ENCODE data around the gene DRC3.

The DRC3 gene

DNA sequence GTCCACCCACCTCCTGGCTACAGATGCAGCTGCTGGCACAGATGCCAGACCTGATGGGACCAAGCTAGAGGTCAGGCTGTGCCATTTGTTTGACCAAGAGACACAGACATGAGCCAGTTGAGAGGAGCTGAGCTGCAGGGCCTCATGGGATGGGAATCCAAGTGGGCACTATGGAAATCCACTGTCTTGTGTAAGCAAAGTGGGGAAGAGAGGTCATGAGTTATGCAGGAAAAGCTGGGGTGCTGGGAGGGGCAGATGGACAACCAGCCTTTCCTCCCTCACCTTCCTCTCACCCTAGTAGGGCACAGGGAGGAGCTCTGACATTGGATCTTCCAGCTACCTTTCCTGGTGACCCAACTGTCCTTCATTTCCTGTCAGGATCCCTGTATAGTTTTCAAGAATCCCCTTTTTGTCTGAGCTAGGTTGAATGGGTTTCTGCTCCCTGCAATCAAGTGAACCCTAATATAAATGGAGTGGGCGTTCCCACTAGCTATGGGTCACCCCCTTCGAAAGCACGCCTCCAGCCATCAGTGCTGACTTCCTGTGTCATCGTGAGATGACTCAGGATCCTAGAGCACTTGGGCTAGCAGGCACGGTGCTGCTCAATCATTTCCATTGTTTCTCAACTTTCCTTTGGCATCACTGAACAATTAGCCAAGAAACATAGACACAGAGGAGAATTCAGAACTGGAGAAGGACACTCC, 52.7 kb downstream of the DRC3 start:
- Histone ChIP-seq H3K9ac (no peak overlapping the region), H2AFZ (no peak overlapping the region), H3K27me3 (ENCODE audit: control insufficient read depth, insufficient read depth, low read length) (no peaks in the 10 kb centered on the region), H3K27ac (no peak overlapping the region), H3K4me3 (ENCODE audit: low read depth, low read length) (no peak overlapping the region), H3K36me3 (ENCODE audit: control insufficient read depth, insufficient read depth, low read length) (no peaks in the 10 kb centered on the region), H3K4me1 (peaks cover 31% of the 10 kb centered on the region), H3K9me3 (ENCODE audit: control insufficient read depth, low read length) (no peaks in the 10 kb centered on the region), H3K4me2 (ENCODE audit: low read length) (no peak overlapping the region), H3K79me2 (peaks cover 22% of the 10 kb centered on the region)
- TF ChIP-seq, protein P1, sequence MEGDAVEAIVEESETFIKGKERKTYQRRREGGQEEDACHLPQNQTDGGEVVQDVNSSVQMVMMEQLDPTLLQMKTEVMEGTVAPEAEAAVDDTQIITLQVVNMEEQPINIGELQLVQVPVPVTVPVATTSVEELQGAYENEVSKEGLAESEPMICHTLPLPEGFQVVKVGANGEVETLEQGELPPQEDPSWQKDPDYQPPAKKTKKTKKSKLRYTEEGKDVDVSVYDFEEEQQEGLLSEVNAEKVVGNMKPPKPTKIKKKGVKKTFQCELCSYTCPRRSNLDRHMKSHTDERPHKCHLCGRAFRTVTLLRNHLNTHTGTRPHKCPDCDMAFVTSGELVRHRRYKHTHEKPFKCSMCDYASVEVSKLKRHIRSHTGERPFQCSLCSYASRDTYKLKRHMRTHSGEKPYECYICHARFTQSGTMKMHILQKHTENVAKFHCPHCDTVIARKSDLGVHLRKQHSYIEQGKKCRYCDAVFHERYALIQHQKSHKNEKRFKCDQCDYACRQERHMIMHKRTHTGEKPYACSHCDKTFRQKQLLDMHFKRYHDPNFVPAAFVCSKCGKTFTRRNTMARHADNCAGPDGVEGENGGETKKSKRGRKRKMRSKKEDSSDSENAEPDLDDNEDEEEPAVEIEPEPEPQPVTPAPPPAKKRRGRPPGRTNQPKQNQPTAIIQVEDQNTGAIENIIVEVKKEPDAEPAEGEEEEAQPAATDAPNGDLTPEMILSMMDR (IDR thresholded peaks at IDR 0.05): no peak

DNA sequence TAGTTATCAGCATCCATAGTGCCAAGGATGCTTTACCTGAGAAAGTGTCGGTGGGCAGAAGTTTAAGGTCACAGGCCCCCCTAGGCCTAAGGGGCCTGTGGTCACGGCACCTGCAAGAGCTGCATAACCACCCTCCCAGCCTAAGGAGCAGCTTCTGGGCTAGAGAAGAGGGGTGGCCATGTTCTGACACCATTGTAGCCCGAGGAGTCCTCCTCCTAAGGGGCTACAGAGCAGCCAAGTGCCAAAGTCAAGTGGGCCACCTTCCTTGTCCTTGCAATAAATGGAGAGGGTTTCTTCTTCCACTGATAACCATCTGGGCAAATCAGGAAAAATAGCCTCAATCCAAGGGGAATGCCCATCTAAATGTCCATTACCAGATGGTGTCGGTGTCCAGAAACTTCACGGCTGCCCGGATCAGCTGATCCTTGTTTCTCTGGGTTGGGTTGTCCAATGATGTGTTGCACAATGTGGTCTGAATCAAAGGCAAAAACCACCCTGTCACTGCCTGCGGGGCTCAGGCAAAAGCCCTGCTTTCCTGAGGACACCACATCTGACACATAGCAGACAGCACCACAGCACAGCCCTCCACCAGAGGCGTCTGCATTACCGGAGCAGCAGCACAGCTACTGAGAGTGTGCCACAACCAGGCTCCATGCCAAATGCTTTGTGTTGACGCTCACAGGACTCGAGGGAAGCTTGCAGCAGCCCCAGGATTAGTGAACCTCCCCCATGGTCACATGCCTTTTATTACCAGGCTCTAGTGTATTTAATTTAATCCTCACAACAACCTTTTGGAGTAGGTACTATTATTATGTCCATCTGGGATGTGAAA, 53.5 kb downstream of the DRC3 start:
- no peaks in the 10 kb centered on the region for H3K36me3 ChIP-seq (ENCODE audit: control insufficient read depth, insufficient read depth, low read length)
- no peak overlapping the region for H3K4me2 ChIP-seq (ENCODE audit: low read length)
- TF ChIP-seq, protein P1 (IDR thresholded peaks at IDR 0.05): no peak
- peaks cover 22% of the 10 kb centered on the region for H3K79me2 ChIP-seq
- H3K27ac ChIP-seq: no peak overlapping the region
- no peak overlapping the region for H3K4me3 ChIP-seq (ENCODE audit: low read depth, low read length)
- no peak overlapping the region for H2AFZ ChIP-seq
- peaks cover 23% of the 10 kb centered on the region for H3K4me1 ChIP-seq
- H3K27me3 ChIP-seq (ENCODE audit: control insufficient read depth, insufficient read depth, low read length): no peaks in the 10 kb centered on the region
- H3K9ac ChIP-seq: no peak overlapping the region
- H3K9me3 ChIP-seq (ENCODE audit: control insufficient read depth, low read length): no peaks in the 10 kb centered on the region

DNA sequence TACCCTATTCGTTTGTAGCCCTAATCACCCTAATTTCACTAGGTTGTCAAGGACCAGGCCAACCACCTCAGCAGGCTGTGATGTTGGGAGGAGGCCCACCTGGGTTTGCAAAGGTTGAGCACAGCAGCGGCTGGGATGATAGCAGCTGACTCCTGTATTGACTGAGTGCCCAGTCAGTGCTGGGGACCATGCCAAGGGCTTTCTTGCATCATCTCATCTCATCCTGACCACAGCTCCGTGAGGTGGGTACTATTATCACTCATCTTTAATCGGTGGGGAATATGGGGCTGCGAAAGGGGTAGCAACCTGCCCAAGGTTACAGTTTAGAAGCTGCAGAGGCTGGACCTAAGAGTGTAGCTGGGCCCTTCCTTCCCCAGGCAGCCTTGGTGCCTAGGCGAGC, 54.6 kb downstream of the DRC3 start:
- no peaks in the 10 kb centered on the region for H3K27me3 ChIP-seq (ENCODE audit: control insufficient read depth, insufficient read depth, low read length)
- no peaks in the 10 kb centered on the region for H3K36me3 ChIP-seq (ENCODE audit: control insufficient read depth, insufficient read depth, low read length)
- no peak overlapping the region for H2AFZ ChIP-seq
- TF ChIP-seq, protein P1 (IDR thresholded peaks at IDR 0.05): no peak
- H3K27ac ChIP-seq: no peak overlapping the region
- no peak overlapping the region for H3K9ac ChIP-seq
- no peaks in the 10 kb centered on the region for H3K9me3 ChIP-seq (ENCODE audit: control insufficient read depth, low read length)
- no peak overlapping the region for H3K4me2 ChIP-seq (ENCODE audit: low read length)
- peaks cover 18% of the 10 kb centered on the region for H3K4me1 ChIP-seq
- H3K79me2 ChIP-seq: peaks cover 22% of the 10 kb centered on the region
- H3K4me3 ChIP-seq (ENCODE audit: low read depth, low read length): no peak overlapping the region

DNA sequence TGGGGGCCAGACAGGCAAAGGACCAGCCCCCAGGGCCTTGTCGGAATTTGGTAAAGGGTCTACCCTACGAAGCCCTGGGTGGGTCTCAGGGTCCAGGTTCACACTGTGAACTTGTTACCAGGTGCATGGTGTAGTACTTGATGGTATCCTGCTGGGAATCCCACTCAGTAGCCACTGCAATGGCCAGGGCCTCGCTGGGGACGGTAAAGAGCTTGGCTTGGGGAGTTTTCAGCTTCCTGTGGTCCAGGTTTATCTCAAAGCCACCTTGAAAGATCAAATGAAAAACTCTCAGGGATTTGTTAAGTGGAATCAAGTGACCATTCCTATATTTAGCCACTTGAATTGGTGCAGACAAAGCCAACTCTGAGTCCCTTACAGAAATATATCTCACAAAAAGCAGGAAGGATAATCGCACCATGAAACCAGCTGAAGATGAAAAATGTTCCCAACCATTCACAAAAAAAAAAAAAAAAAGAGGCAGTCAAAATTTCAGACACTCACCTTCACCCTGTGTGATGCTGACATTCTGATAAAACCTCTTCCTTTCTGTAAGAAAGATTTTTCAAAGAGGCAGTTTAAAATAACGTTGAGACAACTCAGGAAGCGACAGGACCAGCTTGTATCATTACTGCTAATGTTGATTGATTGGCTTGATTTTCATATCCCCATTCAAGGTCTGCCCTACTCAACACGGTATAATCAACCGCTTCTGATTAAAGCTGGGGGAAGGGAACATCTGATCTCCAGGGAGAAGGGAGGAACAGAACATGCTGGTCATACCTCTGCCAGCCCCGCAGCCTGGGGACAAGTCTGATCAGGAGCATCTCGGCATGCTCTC, 55.7 kb downstream of the DRC3 start:
- H3K4me2 ChIP-seq (ENCODE audit: low read length): no peak overlapping the region
- no peak overlapping the region for H3K4me3 ChIP-seq (ENCODE audit: low read depth, low read length)
- TF ChIP-seq, protein P1 (IDR thresholded peaks at IDR 0.05): no peak
- peak overlapping the region; percentile 23 for H2AFZ ChIP-seq
- H3K27me3 ChIP-seq (ENCODE audit: control insufficient read depth, insufficient read depth, low read length): no peaks in the 10 kb centered on the region
- H3K9ac ChIP-seq: no peak overlapping the region
- peaks cover 28% of the 10 kb centered on the region for H3K79me2 ChIP-seq
- H3K27ac ChIP-seq: no peak overlapping the region
- H3K4me1 ChIP-seq: peaks cover 18% of the 10 kb centered on the region
- no peaks in the 10 kb centered on the region for H3K9me3 ChIP-seq (ENCODE audit: control insufficient read depth, low read length)
- no peaks in the 10 kb centered on the region for H3K36me3 ChIP-seq (ENCODE audit: control insufficient read depth, insufficient read depth, low read length)

All from parathyroid adenoma (tissue), 2 donors.